Keratinocyte (primary cell): ENCODE data around the gene RBM19. TPM values are rescaled to one million over a fixed set of nuclear protein-coding genes. Genes with fewer than 3 reads are reported as not detected.

Experiments
- DNase-seq: peaks from one replicate; pipeline ENCODE4 v3.0.0-alpha.2; 2011; ENCODE audit warnings: low read depth, missing footprints, low spot score
- FAIRE-seq: peaks from 2 replicates; lab custom pipeline; 2011; peaks lifted over from hg19 to GRCh38; lab: Jason Lieb, UNC
- H2AFZ ChIP-seq: 2 replicates; pipeline ENCODE4 v1.6.0; 2012; ENCODE audit warnings: low read length, control low read depth, inconsistent platforms; ENCODE audit not compliant: control insufficient read depth
- H3K27ac ChIP-seq: 2 replicates; pipeline ENCODE4 v1.5.1; 2011; ENCODE audit warnings: low read length; ENCODE audit not compliant: control insufficient read depth, insufficient read depth
- H3K27me3 ChIP-seq: 3 replicates; pipeline ENCODE4 v1.6.0; 2011; ENCODE audit warnings: low read length; ENCODE audit not compliant: control insufficient read depth, insufficient read depth; ENCODE audit errors: extremely low read depth
- H3K36me3 ChIP-seq, 2 experiments: 2 replicates in 1 of 2; 3 replicates in 1 of 2; pipeline ENCODE4 v1.5.1; 2011; ENCODE audit warnings: low read length in 2 of 2, mild to moderate bottlenecking in 1 of 2; ENCODE audit not compliant: control insufficient read depth in 2 of 2, insufficient read depth in 2 of 2; ENCODE audit errors: extremely low read depth in 1 of 2
- H3K4me1 ChIP-seq: 3 replicates; pipeline ENCODE4 v1.5.1; 2011; ENCODE audit warnings: low read length; ENCODE audit not compliant: control insufficient read depth, insufficient read depth; ENCODE audit errors: extremely low read depth
- H3K4me2 ChIP-seq: 3 replicates; pipeline ENCODE4 v1.6.0; 2011; ENCODE audit warnings: low read depth, low read length; ENCODE audit not compliant: control insufficient read depth, insufficient read depth; ENCODE audit errors: extremely low read depth
- H3K4me3 ChIP-seq, 3 experiments: fragments of 200-600 bp in 1 of 3; sonication (generic) in 1 of 3; 2 replicates in 2 of 3; 3 replicates in 1 of 3; pipeline ENCODE4 v1.5.1; 2011 to 2016; ENCODE audit warnings: low read length in 3 of 3, mild to moderate bottlenecking in 3 of 3, control low read depth in 2 of 3, inconsistent platforms in 1 of 3, low read depth in 1 of 3, mixed read lengths in 1 of 3, mixed run types in 1 of 3, moderate library complexity in 1 of 3; ENCODE audit not compliant: control insufficient read depth in 2 of 3, insufficient read depth in 2 of 3; ENCODE audit errors: extremely low read depth in 1 of 3
- H3K79me2 ChIP-seq: 2 replicates; pipeline ENCODE4 v1.6.0; 2012; ENCODE audit warnings: low read length; ENCODE audit not compliant: control insufficient read depth, insufficient read depth
- H3K9ac ChIP-seq: 3 replicates; pipeline ENCODE4 v1.6.0; 2011; ENCODE audit warnings: low read length; ENCODE audit not compliant: control insufficient read depth, insufficient read depth; ENCODE audit errors: extremely low read depth
- H3K9me1 ChIP-seq: 3 replicates; pipeline ENCODE4 v1.6.0; 2011; ENCODE audit warnings: low read length; ENCODE audit not compliant: control insufficient read depth, insufficient read depth; ENCODE audit errors: extremely low read depth
- H3K9me3 ChIP-seq: 2 replicates; pipeline ENCODE4 v1.5.1; 2012; ENCODE audit warnings: low read depth, low read length; ENCODE audit not compliant: control insufficient read depth
- H4K20me1 ChIP-seq: 3 replicates; pipeline ENCODE4 v1.6.0; 2011; ENCODE audit warnings: low read length; ENCODE audit not compliant: control insufficient read depth, insufficient read depth; ENCODE audit errors: extremely low read depth
- CTCF ChIP-seq, 3 experiments: IDR thresholded peaks in 1 of 3; conservative IDR thresholded peaks in 1 of 3; optimal IDR thresholded peaks in 1 of 3; 2 replicates in 2 of 3; 3 replicates in 1 of 3; pipeline versions ENCODE3 to v1.5.1; 2011; ENCODE audit warnings: low read length in 3 of 3, mild to moderate bottlenecking in 3 of 3, moderate library complexity in 2 of 3, control low read depth in 1 of 3, inconsistent platforms in 1 of 3; ENCODE audit not compliant: insufficient read depth in 2 of 3; ENCODE audit errors: extremely low read depth in 1 of 3
- EZH2 ChIP-seq: IDR thresholded peaks from one replicate; pipeline ENCODE4 v1.6.1; 2012; ENCODE audit warnings: inconsistent platforms, mild to moderate bottlenecking, low read length, moderate library complexity
- dilution Hi-C: fragments of 300-500 bp; cut with MboI; formaldehyde crosslinking; loops from one replicate; pipeline ENCODE4 v1.7.0; 2020; ENCODE audit warnings: low sequenced_read_pairs; ENCODE audit not compliant: extremely low pct_ligation_motif_present
- polyA plus RNA-seq, 5 experiments: library from polyadenylated mRNA; depleted of rRNA in 3 of 5; stranded (reverse) in 3 of 5; stranded (forward) in 1 of 5; unstranded in 1 of 5; fragments of >200 nt; gene quantifications; 1 replicate in 1 of 5; 2 replicates in 3 of 5; 3 replicates in 1 of 5; pipeline versions ENCODE4 v1.2.1 to v1.2.3, GENCODE V29; 2011 to 2012; ENCODE audit warnings: missing spikeins in 2 of 5, low read depth in 1 of 5, low replicate concordance in 1 of 5

RBM19 gene
- polyA plus RNA-seq, 1 donor (not counting 4 experiments of a cell fraction or from before 2014, with no cell fraction given), result 14.6 TPM

- H2AFZ ChIP-seq, result no peak overlapping the region
- dilution Hi-C loops, result no loop called here
- H3K4me2 ChIP-seq, result no peak overlapping the region
- H3K9ac ChIP-seq, result no peak overlapping the region
- FAIRE-seq (no peak), DNase-seq (no peak)
- H3K9me3 ChIP-seq, result no peaks in the 10 kb centered on the region
- no peaks in the 10 kb centered on the region for H3K4me1 ChIP-seq
- H3K4me3 ChIP-seq, result no peak overlapping the region
- peaks cover 15 to 19% of the 10 kb centered on the region in 2 experiments for H3K36me3 ChIP-seq
- H4K20me1 ChIP-seq, result no peaks in the 10 kb centered on the region
- no peaks in the 10 kb centered on the region for H3K27me3 ChIP-seq
- TF ChIP-seq CTCF (optimal IDR thresholded peaks at IDR 0.05 in 1 of 3, IDR thresholded peaks at IDR 0.05 in 1 of 3, conservative IDR thresholded peaks at IDR 0.05 in 1 of 3; ENCODE audit: extremely low read depth in 1 of 3, insufficient read depth in 2 of 3, low read length in 3 of 3) (no peak), EZH2 (no peak)
- no peaks in the 10 kb centered on the region for H3K79me2 ChIP-seq
- no peaks in the 10 kb centered on the region for H3K9me1 ChIP-seq
- H3K27ac ChIP-seq, result no peak overlapping the region
These were observed 33.5 kb downstream of the RBM19 start for GRCh38 chr12:113932381-113933196.

GRCh38 chr12:113931517-113931916 lies 34.6 kb downstream of the RBM19 start:
- Histone ChIP-seq H3K9me3 (no peaks in the 10 kb centered on the region), H3K4me3 (no peak overlapping the region), H3K9me1 (no peaks in the 10 kb centered on the region), H2AFZ (no peak overlapping the region), H3K9ac (no peak overlapping the region), H3K4me1 (no peaks in the 10 kb centered on the region), H4K20me1 (no peaks in the 10 kb centered on the region), H3K79me2 (no peaks in the 10 kb centered on the region), H3K27ac (no peak overlapping the region), H3K27me3 (no peaks in the 10 kb centered on the region), H3K4me2 (no peak overlapping the region), H3K36me3 (peaks cover 10 to 21% of the 10 kb centered on the region in 2 experiments)
- no peak for FAIRE-seq
- dilution Hi-C loops, result no loop called here
- no peak for DNase-seq
- TF ChIP-seq CTCF (optimal IDR thresholded peaks at IDR 0.05 in 1 of 3, IDR thresholded peaks at IDR 0.05 in 1 of 3, conservative IDR thresholded peaks at IDR 0.05 in 1 of 3; ENCODE audit: extremely low read depth in 1 of 3, insufficient read depth in 2 of 3, low read length in 3 of 3) (no peak), EZH2 (no peak)
